ENCODE measurements around the gene KCTD10. TPM values are rescaled to one million over a fixed set of nuclear protein-coding genes. Genes with fewer than 3 reads are reported as not detected.
"Not testable (repeated sequence)": the region's sequence is repeated elsewhere in the genome, so short reads cannot be mapped to it uniquely, and the experiment has no call there.

The KCTD10 gene
- total RNA-seq, 2 donors from 2014 or later: 36.2 to 96.5 TPM

DNA sequence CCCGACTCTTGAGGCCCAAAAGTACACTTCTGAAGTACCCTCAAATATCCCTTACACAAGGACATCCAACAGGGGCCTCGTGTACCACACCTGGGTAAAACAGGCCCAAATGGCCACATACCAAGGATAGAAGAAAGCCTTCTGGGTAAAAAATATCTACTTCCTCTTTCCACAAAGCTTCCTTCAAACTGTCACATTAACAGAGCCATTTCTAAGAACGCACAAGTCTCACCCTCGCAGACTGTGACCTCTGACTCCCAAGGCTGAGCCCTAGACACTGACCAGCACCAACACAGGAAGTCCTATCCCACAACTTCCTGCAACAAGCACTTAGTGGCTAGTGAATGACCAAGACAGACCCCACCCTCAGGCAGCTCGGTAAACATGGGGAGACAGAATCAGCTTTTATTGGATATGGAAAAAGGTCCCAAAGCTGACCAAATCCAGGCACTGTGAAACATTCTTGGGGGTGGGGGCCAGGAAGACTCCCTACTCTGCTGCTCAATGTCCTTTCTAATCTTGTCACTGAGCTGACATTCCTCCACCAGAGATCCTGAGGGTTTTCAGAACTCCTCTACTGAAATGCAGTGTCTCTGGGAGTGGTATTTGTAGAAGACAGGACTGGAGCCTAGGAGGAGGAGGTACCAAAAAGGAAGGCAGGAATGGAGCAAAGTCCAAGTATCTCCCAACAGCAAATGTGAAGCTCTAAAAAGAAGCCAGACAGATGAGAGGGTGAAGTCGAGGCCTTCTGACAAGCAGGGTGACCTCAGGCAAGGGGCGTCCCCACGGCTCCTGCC, 15.9 kb downstream of the KCTD10 start:
- DNase-seq: peak; percentile 43
- intact Hi-C loops (cut with DNase I): no loop called here
- peak in 1 of 2 donors; percentile 37 for ATAC-seq

DNA sequence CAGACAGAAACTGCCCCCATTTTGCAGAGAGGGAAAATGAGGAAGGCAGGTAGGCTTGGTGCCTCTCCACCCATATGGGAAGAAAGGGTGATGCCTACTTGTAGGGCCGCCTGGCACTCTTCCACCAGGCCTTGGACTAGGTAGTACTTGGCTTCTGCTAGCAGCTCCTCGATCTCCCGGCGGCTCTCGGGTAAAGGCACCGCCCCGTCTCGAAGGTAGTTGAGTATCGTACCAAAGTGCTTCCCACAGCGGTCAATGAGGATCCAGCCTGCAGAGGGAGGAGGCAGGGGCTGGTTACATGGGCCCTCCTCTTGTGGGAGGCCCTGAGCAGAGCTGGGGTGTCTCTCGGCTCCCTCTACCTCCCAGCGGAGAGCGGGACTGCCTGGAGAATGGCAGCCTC, 16.6 kb downstream of the KCTD10 start:
- DNase-seq (no peak), ATAC-seq (no peak)
- intact Hi-C loops (cut with DNase I): no loop called here

DNA sequence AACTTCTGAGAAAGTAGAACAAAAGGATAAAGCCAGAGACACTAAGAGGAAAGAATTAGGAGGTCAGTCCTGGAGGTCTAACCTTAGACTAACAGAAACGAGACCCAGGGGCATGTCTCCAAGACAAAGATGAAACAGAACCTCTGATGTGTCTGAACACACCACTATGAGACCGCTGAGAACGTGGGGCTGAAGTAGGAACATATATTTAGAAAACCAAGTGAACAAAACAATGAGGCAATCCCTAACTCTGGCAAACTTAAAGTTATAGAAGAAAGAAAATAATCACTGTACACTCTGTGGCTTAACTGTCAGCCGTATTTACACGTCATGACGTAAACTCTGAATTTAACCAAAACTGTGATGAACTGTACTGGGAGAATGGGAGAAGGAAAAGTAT, 17.9 kb downstream of the KCTD10 start:
- intact Hi-C loops (cut with DNase I): no loop called here
- no peak for ATAC-seq
- DNase-seq: no peak

DNA sequence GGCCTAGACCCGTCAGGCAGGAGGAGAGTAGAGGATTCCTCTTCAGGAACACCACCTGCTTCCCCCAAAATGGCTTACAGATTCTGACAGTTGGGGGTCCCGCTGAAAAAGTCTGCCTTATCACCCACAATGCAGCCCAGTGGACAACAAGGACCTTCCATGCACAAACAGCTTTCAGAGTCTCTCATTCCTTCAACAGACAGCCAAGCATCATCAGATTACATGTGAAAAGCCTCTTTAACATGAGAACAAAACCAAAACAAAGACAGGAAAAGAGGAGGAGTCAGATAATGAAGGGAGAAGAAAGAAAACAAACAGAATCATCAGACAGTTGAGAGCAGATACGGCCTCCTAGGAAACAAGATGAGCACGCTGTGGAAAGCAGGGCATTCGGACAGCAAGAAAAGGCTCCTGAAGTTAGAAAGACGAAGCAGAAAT, 18.3 kb downstream of the KCTD10 start:
- no peak for DNase-seq
- no peak for ATAC-seq
- intact Hi-C loops (cut with DNase I): no loop called here

DNA sequence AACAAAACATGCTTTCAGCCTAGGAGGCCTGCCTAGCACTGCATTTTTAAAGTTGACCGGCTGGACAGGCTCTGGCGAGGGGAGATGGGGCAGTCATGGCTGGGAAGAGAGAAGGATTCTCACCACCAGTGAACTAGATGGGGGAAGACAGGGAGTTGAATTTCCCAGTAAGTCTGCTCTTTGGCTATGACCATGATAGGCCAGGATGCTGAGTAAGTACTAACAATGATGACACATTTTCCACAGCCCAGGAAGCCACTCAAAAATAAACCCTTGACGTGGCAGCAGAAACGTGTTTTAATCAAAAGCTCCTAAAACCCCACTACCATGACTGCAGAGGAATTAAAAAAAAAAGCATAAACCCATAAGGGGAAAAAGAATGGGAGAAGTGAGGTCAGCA, 19.0 kb downstream of the KCTD10 start:
- no peak for DNase-seq
- intact Hi-C loops (cut with DNase I): no loop called here
- ATAC-seq: no peak

DNA sequence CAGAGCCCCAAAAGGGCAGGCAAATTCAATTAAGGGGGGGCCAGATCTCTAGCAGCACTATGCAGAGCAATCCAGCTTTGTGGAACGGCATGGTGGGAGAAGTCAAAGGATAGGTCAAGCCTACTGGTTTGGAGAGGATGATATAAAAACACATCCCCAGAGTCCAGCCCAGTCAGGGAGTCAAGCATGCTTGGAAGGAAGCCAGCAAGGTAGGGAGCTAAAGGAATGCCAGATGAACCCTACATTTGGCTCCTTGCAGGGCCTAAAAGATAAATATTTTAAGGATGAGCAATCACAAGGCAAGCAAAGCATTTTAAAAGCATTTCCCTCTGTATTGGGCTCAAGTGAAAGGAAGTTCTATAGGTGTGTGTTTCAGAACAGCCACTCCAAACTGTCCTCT, 21.4 kb downstream of the KCTD10 start:
- peak in 1 of 2 donors; percentile 23 for ATAC-seq
- intact Hi-C loops (cut with DNase I): no loop called here
- DNase-seq: no peak

DNA sequence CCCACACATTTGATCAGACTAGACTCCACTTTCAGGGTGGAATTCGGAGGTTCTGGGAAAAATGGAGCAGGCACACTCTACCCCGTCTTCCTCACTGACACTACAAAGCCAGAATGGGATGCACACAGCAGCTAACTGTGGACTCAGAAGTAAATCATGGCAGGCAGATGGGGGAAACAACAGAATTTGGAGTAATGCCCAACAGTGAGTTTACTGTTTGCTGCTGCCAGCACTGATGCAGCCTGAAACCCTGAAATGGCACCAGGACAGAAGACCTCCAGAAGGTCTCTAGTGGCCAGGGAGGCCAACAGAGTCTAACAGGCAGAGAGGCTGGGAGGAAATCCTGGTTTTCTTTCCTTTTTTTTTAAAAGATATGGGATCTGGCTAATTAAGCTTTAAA, 24.6 kb downstream of the KCTD10 start:
- intact Hi-C loops (cut with DNase I): no loop called here
- ATAC-seq (no peak), DNase-seq (no peak)

DNA sequence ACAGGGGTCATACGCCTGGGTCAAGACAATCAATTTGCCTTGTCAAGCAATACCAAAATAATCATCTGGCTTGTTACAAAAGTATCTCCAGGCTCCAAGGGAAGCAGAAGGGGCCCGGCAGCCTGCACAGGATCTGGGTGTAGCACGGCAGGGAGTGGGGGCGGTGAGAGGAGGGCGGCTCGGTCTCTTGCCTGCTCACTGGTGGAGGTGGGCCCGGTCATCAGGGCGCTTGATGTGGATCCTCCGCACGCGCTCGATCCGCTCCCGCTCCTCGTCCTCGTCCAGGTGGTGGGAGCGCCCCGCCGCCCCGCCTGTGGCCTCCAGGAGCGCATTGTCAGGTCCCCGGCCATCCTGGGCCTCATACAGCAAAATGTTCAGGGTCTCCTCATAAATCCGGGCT, 25.7 kb downstream of the KCTD10 start:
- ATAC-seq (no peak), DNase-seq (no peak)
- intact Hi-C loops (cut with DNase I): no loop called here

DNA sequence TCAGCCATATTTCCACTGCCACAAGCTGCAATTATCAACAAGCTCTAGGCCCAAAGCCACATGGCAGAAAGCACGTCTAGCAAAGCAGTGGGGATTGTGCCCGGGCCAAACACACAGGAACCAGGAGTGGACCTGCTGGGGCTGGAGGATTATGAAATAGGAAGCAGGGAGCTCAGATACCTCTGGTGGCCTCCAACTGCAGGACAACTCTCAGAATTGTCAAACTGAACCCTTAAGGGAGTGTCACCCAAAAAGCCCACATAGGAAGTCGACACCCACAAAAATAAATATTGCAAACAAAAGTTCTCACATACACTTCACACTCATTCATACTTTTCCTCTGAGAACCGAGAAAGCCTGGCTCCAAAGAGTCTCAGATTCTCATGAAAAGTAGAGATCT, 26.1 kb downstream of the KCTD10 start:
- DNase-seq (no peak), ATAC-seq (no peak)
- intact Hi-C loops (cut with DNase I): no loop called here

DNA sequence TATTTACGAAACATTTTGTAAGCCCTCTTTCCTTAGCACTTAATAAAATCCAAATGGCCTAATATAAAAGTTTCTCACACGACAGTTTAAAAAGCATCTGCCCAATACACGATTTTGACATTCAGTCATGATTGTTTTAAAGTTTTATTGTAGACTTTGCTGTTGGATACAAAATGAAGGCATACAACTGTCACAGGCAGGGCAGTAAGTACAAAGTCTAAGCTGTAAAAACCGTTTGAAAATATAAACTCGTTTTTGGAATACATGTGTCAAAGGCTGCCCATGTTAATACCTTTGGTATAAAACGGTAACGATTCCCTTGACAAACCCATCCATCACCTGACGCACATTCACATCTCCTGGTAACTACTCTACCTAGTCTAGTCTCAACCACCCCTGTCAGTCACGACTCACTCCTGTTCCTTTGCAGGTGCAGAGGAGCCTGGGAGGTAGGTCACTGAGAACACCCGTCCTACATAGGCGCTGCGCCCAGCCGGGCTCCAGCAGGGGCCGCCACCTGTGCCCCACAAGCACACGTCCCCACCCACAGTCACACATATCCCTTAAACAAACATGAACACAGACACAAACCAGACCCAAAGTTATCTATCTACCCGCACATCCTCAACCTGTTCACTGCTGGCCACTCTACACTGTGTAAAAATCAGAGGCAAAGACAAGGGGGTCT, 27.1 kb downstream of the KCTD10 start:
- ATAC-seq: no peak
- no peak for DNase-seq
- intact Hi-C loops (cut with DNase I): no loop called here

DNA sequence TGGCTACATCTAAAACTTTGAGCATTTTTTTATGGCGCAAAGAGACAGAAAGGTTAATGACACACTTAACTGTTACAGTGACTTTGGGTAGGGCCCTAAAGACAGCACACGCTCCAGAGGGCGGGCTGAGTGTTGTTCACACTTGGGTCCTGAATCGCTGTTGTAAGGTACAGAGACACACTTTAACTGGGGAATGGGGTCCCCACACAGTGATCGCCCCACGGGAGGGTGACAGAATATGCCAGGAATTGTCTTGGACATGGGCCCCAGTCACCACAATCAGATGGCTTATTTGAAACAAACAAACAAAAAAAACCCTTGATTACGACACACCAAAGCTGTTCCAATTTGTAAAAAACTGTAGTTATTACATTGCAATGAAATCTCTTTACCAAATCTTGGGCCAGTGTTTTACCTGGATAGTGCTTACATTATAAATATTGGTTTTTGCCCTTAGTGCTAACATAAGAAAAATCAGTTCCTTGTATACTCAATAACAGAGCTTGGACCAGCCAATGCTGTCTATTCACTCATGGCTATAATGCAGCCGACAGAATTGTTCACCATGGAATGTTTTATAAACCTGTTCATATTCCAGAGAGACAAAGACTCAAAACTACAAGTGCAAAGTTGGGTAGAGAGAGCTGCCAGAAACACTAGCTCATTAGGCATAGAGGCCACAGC, 28.3 kb downstream of the KCTD10 start:
- DNase-seq (no peak), ATAC-seq (no peak)
- intact Hi-C loops (cut with DNase I): no loop called here

DNA sequence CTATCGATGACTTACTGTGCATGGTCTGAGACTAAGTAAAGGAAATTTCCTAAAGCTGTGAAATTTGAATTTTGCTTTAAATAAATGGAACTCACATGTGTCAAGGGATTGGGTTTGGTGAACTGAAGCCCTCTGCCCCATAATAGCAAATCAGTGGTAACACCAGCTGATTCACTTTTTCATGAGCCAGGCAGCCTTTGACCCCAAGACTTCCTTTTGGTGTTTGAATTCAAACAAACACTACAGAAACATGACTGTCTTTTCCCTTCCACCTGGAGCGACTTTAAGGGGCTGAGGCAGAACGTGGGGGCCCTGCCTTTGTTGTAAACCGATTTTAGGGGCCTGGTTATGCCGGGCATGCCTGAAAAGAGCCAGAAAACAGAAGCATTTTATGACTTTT, 28.8 kb downstream of the KCTD10 start:
- ATAC-seq: no peak
- intact Hi-C loops (cut with DNase I): no loop called here
- DNase-seq: no peak

DNA sequence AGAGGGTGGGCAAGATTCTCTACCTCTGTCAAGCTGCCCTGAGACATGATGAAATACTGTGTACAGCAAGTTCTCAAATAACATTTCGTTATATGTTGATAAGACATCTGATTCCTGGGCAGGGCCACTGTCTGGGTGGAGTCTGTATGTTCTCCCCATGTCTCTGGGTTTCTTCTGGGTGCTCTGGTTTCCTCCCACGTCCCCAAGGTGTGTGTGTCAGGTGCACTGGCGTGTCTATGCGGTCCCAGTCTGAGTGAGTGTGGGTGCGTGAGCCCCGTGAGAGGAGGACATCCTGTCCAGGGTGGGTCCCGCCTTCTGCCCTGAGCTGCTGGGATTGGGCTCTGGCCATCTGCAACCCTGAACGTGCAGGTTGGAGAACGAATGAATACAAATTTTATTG, 29.6 kb downstream of the KCTD10 start:
- intact Hi-C loops (cut with DNase I): loop anchor here in 1 of 2 donors (2.0 kb wide), 1 partner anchor 15 kb away; no protein-coding TSS in a partner anchor
- DNase-seq (no peak), ATAC-seq (no peak)

DNA sequence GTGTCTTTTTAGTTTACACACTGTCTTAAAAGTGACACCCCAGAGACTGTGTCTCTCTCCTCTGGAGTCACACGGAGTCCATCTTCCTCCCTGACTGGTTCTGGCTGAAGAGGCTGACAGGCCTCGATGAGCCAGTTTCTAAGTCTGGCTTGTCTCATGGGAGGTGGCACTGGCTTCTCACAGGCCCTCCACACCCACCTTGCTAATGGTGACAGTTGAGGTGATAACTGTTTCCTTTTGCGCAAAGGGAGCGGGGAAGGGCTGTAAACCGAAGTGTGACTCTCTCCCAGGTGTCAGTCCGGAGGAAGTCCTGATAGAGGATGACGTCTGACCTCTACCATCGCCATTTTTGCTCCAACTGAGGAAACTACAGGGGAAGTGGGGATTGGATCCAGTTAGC, 30.2 kb downstream of the KCTD10 start:
- ATAC-seq (peak; percentile 69 to 74), DNase-seq (peak; percentile 52)
- intact Hi-C loops (cut with DNase I): loop anchor here in 1 of 2 donors (2.0 kb wide), 1 partner anchor 16 kb away; no protein-coding TSS in a partner anchor

DNA sequence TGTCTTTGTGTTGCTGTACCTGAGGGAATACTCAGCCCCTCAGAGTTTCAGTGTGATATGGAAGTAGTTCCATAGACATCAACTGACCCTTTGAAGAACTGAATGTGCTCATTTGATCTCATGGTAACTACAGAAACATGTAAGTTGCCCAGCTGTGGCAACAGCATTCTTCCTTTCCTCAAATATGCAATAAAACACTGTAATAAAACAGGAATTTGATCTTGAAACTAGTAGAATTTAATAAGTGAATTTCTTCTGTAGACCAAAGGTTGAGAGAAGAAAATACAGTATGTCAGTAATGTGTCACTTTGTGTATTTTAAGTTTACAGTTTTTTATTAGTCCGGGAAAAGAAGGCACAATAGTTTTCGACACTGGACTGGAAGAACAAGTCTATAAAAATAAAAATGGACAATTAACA, 31.9 kb downstream of the KCTD10 start:
- intact Hi-C loops (cut with DNase I): no loop called here
- DNase-seq: no peak
- no peak for ATAC-seq

DNA sequence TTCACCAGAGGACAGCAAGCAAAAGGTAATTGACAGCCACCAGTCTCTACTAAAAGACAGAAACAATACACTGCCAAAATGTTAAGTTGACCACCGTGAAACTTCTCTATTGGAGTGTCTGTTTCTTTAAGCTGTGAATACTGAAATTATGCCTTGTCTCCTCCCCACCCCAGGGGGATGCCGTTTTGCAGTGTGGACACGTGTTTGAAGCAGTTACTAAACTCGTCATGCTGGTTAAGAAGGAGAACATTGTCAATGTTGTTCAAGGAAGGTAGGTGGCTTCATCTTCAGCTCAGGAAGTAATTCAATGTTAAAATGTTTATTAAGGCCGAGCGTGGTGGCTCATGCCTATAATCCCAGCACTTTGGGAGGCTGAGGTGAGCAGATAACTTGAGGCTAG, 32.8 kb downstream of the KCTD10 start:
- DNase-seq: no peak
- peak in 1 of 2 donors; percentile 46 for ATAC-seq
- intact Hi-C loops (cut with DNase I): no loop called here

DNA sequence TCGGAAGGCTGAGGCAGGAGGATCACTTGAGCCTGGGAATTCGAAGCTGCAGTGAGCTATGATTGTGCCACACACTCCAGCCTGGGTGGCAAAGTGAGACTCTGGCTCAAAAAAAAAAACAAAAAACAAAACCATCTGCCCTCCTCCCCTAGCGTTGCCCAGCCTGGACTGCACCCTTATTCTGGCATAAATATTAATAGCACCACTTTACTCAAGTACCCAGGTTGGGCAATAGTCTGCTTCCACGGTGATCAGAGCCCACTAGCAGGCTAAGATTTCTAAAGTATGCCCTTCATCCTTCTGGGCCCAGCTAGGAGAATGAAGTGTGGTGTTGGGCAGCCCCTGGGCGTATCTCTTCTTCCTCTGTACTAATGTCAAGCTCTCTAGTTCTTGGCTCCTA, 33.3 kb downstream of the KCTD10 start:
- ATAC-seq (peak; percentile 62 to 80), DNase-seq (peak; percentile 34)
- intact Hi-C loops (cut with DNase I): no loop called here

DNA sequence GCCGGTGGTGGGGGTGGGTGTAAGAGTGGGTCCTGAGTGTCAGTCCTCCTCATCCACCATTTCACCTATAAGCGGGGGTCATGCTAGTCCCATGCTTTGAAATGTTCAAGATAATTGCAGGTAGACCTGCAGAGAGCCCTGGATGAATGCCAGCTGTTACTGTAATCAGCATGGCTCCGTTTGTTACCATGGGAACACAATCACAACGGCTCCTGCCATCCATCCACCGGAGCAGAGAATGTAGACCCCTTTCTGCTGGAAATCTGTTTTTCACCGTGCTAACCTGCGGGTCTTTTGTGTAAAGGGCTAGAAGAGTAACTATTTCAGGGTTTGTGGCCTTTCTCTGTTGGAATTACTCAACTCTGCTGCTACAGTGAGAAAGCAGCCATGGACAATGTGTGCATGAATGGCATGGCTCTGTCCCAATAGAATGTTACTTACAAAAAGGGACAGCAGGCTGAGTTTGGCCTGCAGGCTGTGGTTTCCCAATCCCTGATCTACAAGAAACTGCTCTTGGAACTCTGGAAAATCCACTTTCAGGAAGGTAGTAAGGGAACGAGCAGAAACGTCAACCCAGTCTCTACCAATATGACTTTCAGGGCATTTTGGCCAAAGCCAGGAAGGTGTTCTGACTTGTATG, 36.1 kb downstream of the KCTD10 start:
- DNase-seq: no peak

DNA sequence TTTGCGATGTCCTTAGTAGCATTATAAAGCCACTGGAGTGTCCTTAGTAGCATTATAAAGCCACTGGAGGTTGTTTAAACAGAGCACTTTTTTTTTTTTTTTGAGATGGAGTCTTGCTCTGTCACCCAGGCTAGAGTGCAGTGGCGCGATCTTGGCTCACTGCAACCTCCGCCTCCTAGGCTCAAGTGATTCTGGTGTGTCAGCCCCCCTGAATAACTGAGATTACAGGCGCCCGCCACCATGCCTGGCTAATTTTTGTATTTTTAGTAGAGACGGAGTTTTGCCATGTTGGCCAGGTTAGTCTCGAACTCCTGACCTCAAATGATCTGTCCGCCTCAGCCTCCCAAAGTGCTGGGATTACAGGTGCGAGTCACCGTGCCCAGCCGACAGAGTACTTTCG, 37.1 kb downstream of the KCTD10 start:
- not testable (repeated sequence) for DNase-seq, ATAC-seq
- intact Hi-C loops (cut with DNase I): loop anchor here in 1 of 2 donors (10.0 kb wide), 1 partner anchor 155 kb away; no protein-coding TSS in a partner anchor

More for the DNA sequence above, 36.1 kb downstream of the KCTD10 start:
- intact Hi-C loops (cut with DNase I): no loop called here
- peak in 1 of 2 donors; percentile 35 for ATAC-seq
